ENCODE data around the gene ADM2. TPM values are rescaled to one million over a fixed set of nuclear protein-coding genes. Genes with fewer than 3 reads are reported as not detected.
"Not testable (repeated sequence)": the region's sequence is repeated elsewhere in the genome, so short reads cannot be mapped to it uniquely, and the experiment has no call there.

ADM2 gene
- total RNA-seq (2014; rRNA removed; shearing (Covaris generic)) = 0.67 and 0.79 TPM in 2 replicates
- 6.1 and 9.5 TPM in 2 replicates for polyA plus RNA-seq (2015; cell fraction: cytosol; rRNA removed)
- 9.2 and 10.3 TPM in 2 replicates for polyA plus RNA-seq (2015; cell fraction: nucleus; rRNA removed)

- DNase-seq (ENCODE audit: low read depth) = no peak
Measured at GRCh38 chr22:50481440-50482106, at the start of gene ADM2. Gene ADM2, plus strand, starts transcription at chr22:50481543. Its CDS starts 305 bp downstream, at chr22:50481848.

- DNase-seq (ENCODE audit: low read depth) = no peak
Measured at GRCh38 chr22:50432131-50432876, 49.0 kb upstream of the ADM2 start.

- DNase-seq (ENCODE audit: low read depth) = not testable (repeated sequence)
Measured at GRCh38 chr22:50432877-50433510, 48.3 kb upstream of the ADM2 start.

GRCh38 chr22:50434849-50435248, 46.5 kb upstream of the ADM2 start:
- no peak for DNase-seq (ENCODE audit: low read depth)

- no peak for DNase-seq (ENCODE audit: low read depth)
Measured at GRCh38 chr22:50435291-50436014, 45.9 kb upstream of the ADM2 start.

GRCh38 chr22:50436015-50436830, 45.1 kb upstream of the ADM2 start:
- DNase-seq (ENCODE audit: low read depth) = no peak

- DNase-seq (ENCODE audit: low read depth) = no peak
Measured at GRCh38 chr22:50436841-50437341, 44.5 kb upstream of the ADM2 start.

GRCh38 chr22:50437511-50438304, 43.6 kb upstream of the ADM2 start:
- no peak for DNase-seq (ENCODE audit: low read depth)

GRCh38 chr22:50438305-50439275, 42.8 kb upstream of the ADM2 start:
- DNase-seq (ENCODE audit: low read depth) = no peak

GRCh38 chr22:50439314-50439870, 42.0 kb upstream of the ADM2 start:
- no peak for DNase-seq (ENCODE audit: low read depth)

- no peak for DNase-seq (ENCODE audit: low read depth)
Measured at GRCh38 chr22:50439871-50440331, 41.4 kb upstream of the ADM2 start.

- DNase-seq (ENCODE audit: low read depth) = no peak
Measured at GRCh38 chr22:50440544-50441249, 40.6 kb upstream of the ADM2 start.

GRCh38 chr22:50441428-50441993, 39.8 kb upstream of the ADM2 start:
- DNase-seq (ENCODE audit: low read depth) = no peak

- no peak for DNase-seq (ENCODE audit: low read depth)
Measured at GRCh38 chr22:50443197-50443596, 38.1 kb upstream of the ADM2 start.

- DNase-seq (ENCODE audit: low read depth) = no peak
Measured at GRCh38 chr22:50443801-50444625, 37.3 kb upstream of the ADM2 start.

- DNase-seq (ENCODE audit: low read depth) = peak; percentile 28
Measured at GRCh38 chr22:50444663-50445062, 36.7 kb upstream of the ADM2 start.
